PC-3 (cell line): ENCODE measurements around the gene IQCE. TPM values are rescaled to one million over a fixed set of nuclear protein-coding genes. Genes with fewer than 3 reads are reported as not detected.

ENCODE experiments used
- ATAC-seq: fragments of 200-7000 bp; cut with Tn5 transposase; 2 replicates; pipeline ENCODE4 v1.9.1; 2020; ENCODE audit warnings: mild to moderate bottlenecking, moderate library complexity
- BruUV-seq: library from RNA; stranded (reverse); fragments of 400-500 nt; replicated peaks from 2 replicates; lab custom pipeline; 2021; lab: Mats Ljungman, UMichigan
- CTCF ChIA-PET: fragments of 300-600 bp; sonication (Branson Sonifier 250); formaldehyde crosslinking; loops from one replicate; lab custom pipeline; 2022; ENCODE audit warnings: antibody characterized with exemption; lab: Charles Lee
- POLR2A ChIA-PET: fragments of 300-600 bp; sonication (Branson Sonifier 250); formaldehyde crosslinking; loops from one replicate; lab custom pipeline; 2022; ENCODE audit warnings: antibody characterized with exemption; ENCODE audit not compliant: unreplicated experiment; lab: Charles Lee
- DNase-seq: peaks from one replicate; pipeline ENCODE4 v3.0.0-alpha.2; 2015
- H2AFZ ChIP-seq: fragments of 300-600 bp; sonication (generic); 2 replicates; pipeline ENCODE4 v1.6.0; 2016; ENCODE audit warnings: antibody characterized with exemption, low read length
- H3F3A ChIP-seq: fragments of 300-600 bp; sonication (generic); one replicate; pipeline ENCODE4 v1.6.0; 2017; ENCODE audit warnings: antibody characterized with exemption, low read length, control low read depth, mild to moderate bottlenecking; ENCODE audit not compliant: unreplicated experiment
- H3K27ac ChIP-seq: fragments of 300-600 bp; sonication (generic); 2 replicates; pipeline ENCODE4 v1.5.1; 2016; ENCODE audit warnings: mild to moderate bottlenecking, low read length
- H3K27me3 ChIP-seq: fragments of 300-600 bp; sonication (generic); 2 replicates; pipeline ENCODE4 v1.6.1; 2016; ENCODE audit warnings: low read length, mixed read lengths
- H3K36me3 ChIP-seq: fragments of 300-600 bp; sonication (generic); 2 replicates; pipeline ENCODE4 v1.6.1; 2016; ENCODE audit warnings: low read depth, mixed run types, low read length, mixed read lengths
- H3K4me1 ChIP-seq: fragments of 300-600 bp; sonication (generic); 2 replicates; pipeline ENCODE4 v1.5.1; 2016; ENCODE audit warnings: low read length; ENCODE audit not compliant: insufficient read depth
- H3K4me2 ChIP-seq: fragments of 300-600 bp; sonication (generic); 2 replicates; pipeline ENCODE4 v1.6.0; 2016; ENCODE audit warnings: low read length
- H3K4me3 ChIP-seq: fragments of 300-600 bp; sonication (generic); 2 replicates; pipeline ENCODE4 v1.5.1; 2016; ENCODE audit warnings: mild to moderate bottlenecking, low read length, mixed read lengths
- H3K79me2 ChIP-seq: fragments of 300-600 bp; sonication (generic); 2 replicates; pipeline ENCODE4 v1.6.1; 2017; ENCODE audit warnings: low read length, mixed read lengths
- H3K9ac ChIP-seq: fragments of 300-600 bp; sonication (generic); 2 replicates; pipeline ENCODE4 v1.6.0; 2016; ENCODE audit warnings: mild to moderate bottlenecking, low read length
- H3K9me2 ChIP-seq: fragments of 300-600 bp; sonication (generic); replicated peaks from 2 replicates; pipeline ENCODE4 v1.6.1; 2016; ENCODE audit warnings: mixed run types, low read length, mixed read lengths
- H3K9me3 ChIP-seq: fragments of 300-600 bp; sonication (generic); 2 replicates; pipeline ENCODE4 v1.6.1; 2016; ENCODE audit warnings: low read length, mixed read lengths
- H4K20me1 ChIP-seq: fragments of 300-600 bp; sonication (generic); 2 replicates; pipeline ENCODE4 v1.6.1; 2016; ENCODE audit warnings: low read length, mixed read lengths
- EZH2 ChIP-seq: fragments of 300-600 bp; sonication (generic); IDR thresholded peaks from one replicate; pipeline ENCODE4 v1.6.1; 2017; ENCODE audit warnings: antibody characterized with exemption, mild to moderate bottlenecking, low read length; ENCODE audit not compliant: unreplicated experiment
- EZH2phosphoT487 ChIP-seq: fragments of 300-600 bp; sonication (generic); IDR thresholded peaks from 2 replicates; pipeline ENCODE4 v1.6.1; 2018; ENCODE audit warnings: mild to moderate bottlenecking, antibody characterized with exemption, low read length, borderline replicate concordance
- intact Hi-C: fragments of 100-400 bp; cut with micrococcal nuclease; formaldehyde crosslinking; loops from 2 replicates; pipeline ENCODE4 v1.9.0; 2023
- total RNA-seq: library from RNA; depleted of rRNA; stranded (reverse); fragments of >200 nt; gene quantifications from 2 replicates; pipeline ENCODE4 v1.2.3, GENCODE V29; 2014
- TF ChIP-seq, protein P1 (sequence below): fragments of 300-600 bp; sonication (generic); conservative IDR thresholded peaks from 2 replicates; pipeline ENCODE4 v1.5.1; 2017; ENCODE audit warnings: antibody characterized with exemption, low read depth, mild to moderate bottlenecking, low read length

The IQCE gene
- total RNA-seq, 1 experiment from 2014 or later, result 9.7 TPM

DNA sequence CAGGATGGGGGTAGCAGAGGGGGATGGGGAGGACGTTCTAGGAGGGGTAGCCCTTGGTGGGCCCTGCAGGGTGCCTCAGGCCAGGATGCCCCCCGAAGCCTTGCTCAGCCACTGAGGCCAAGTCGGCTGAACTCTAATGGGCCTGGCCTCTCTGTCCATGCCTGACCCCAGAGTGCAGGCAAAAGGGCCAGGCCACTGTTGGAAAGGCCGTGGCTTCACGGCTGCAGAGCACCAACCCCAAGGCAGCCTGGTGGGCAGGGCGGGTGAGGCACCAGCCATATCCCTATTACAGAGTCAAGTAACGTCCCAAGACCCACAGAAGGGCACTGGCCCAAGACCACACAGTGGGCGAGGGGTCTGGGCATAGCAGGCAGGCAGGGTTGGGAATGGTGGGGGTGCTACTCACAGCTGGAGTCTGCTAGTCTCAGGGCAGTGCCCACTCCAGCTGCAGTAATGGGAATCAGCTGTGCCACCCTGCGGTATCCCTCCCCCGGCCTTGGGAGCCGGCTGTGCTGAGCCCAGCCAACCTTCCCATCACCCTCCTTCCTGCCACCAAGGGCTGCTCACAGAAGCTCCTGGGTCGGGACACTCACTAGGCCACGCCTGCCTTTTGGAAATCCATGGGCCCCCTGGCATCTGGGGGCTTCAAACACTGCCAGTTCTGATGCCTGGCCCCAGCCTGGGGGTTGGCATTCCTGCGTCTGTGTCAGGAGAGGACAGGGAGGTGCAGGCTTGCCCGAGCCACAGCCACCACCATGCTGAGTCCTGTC is 43.2 kb upstream of the IQCE start:
- Histone ChIP-seq H3K9me3 (no peaks in the 10 kb centered on the region), H3F3A (no peaks in the 10 kb centered on the region), H3K4me2 (no peak overlapping the region), H3K27me3 (no peaks in the 10 kb centered on the region), H4K20me1 (no peaks in the 10 kb centered on the region), H3K9ac (no peak overlapping the region), H3K9me2 (no peaks in the 10 kb centered on the region), H2AFZ (no peak overlapping the region), H3K4me1 (peaks cover 29% of the 10 kb centered on the region), H3K27ac (no peak overlapping the region), H3K4me3 (no peak overlapping the region), H3K79me2 (no peaks in the 10 kb centered on the region), H3K36me3 (no peaks in the 10 kb centered on the region)
- TF ChIP-seq, protein P1, sequence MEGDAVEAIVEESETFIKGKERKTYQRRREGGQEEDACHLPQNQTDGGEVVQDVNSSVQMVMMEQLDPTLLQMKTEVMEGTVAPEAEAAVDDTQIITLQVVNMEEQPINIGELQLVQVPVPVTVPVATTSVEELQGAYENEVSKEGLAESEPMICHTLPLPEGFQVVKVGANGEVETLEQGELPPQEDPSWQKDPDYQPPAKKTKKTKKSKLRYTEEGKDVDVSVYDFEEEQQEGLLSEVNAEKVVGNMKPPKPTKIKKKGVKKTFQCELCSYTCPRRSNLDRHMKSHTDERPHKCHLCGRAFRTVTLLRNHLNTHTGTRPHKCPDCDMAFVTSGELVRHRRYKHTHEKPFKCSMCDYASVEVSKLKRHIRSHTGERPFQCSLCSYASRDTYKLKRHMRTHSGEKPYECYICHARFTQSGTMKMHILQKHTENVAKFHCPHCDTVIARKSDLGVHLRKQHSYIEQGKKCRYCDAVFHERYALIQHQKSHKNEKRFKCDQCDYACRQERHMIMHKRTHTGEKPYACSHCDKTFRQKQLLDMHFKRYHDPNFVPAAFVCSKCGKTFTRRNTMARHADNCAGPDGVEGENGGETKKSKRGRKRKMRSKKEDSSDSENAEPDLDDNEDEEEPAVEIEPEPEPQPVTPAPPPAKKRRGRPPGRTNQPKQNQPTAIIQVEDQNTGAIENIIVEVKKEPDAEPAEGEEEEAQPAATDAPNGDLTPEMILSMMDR, result no peak
- no peak for TF ChIP-seq EZH2
- TF ChIP-seq EZH2phosphoT487, result no peak
- CTCF ChIA-PET, result no interaction called here
- ATAC-seq, result no peak
- no TSS peak for BruUV-seq
- POLR2A ChIA-PET, result no interaction called here
- intact Hi-C loops, result loop anchor here (5.0 kb wide), 1 partner anchor 38 kb away; the partner anchor contains the start of gene GRIFIN
- no peak for DNase-seq

DNA sequence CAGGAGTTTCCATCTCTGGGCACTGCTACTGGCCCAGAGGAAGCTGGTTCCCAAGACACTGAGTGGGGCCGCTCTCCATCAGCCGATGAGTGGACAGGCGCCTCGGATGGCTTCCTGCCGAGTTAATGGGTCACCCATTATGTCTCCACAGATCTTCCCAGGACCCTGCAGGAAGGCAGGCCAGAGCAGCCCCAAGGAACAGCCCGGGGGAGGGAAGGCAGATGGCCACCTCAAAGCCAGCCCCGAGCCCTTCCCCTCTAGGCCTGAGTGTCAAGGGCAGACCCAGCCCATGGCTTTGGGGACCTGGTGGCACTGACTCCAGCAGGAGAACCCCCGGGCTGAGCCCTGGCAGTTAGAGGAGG is 42.6 kb upstream of the IQCE start:
- no peak overlapping the region for H3K4me2 ChIP-seq

More for the DNA sequence above, 42.6 kb upstream of the IQCE start:
- no peaks in the 10 kb centered on the region for H3K79me2 ChIP-seq
- ChIA-PET POLR2A (no interaction called here), CTCF (no interaction called here)
- H3K27ac ChIP-seq, result no peak overlapping the region
- H3K27me3 ChIP-seq, result no peaks in the 10 kb centered on the region
- H4K20me1 ChIP-seq, result no peaks in the 10 kb centered on the region
- H3K4me1 ChIP-seq, result peaks cover 27% of the 10 kb centered on the region
- intact Hi-C loops, result loop anchor here (5.0 kb wide), 1 partner anchor 39 kb away; the partner anchor contains the start of gene GRIFIN
- BruUV-seq, result no TSS peak
- H3K36me3 ChIP-seq, result no peaks in the 10 kb centered on the region
- H3F3A ChIP-seq, result no peaks in the 10 kb centered on the region
- no peak overlapping the region for H2AFZ ChIP-seq
- H3K9me2 ChIP-seq, result no peaks in the 10 kb centered on the region
- ATAC-seq (no peak), DNase-seq (no peak)
- TF ChIP-seq, protein P1, result no peak
- TF ChIP-seq EZH2, result no peak
- TF ChIP-seq EZH2phosphoT487, result no peak
- H3K4me3 ChIP-seq, result no peak overlapping the region
- H3K9me3 ChIP-seq, result no peaks in the 10 kb centered on the region
- H3K9ac ChIP-seq, result no peak overlapping the region
